GM18907 (cell line): ENCODE results near the gene NDUFC1.
A peak's percentile ranks its signal among the peaks of the same experiment; 100 is the strongest.
"Not testable (repeated sequence)": the region's sequence is repeated elsewhere in the genome, so short reads cannot be mapped to it uniquely, and the experiment has no call there.

Experiments used
- ATAC-seq: cut with Tn5 transposase; IDR thresholded peaks from one replicate; pipeline ENCODE4 v1.9.1; 2021; ENCODE audit warnings: mild to moderate bottlenecking, moderate library complexity; ENCODE audit not compliant: unreplicated experiment

Gene NDUFC1

GRCh38 chr4:139301821-139302611, at the start of gene NDUFC1:
TSS of gene NDUFC1 (minus strand) at chr4:139302477. CDS start at chr4:139295798, 6,679 bp downstream.
- ATAC-seq, result peak; percentile 51

GRCh38 chr4:139337612-139338011, 35.3 kb upstream of the NDUFC1 start:
- ATAC-seq, result no peak

GRCh38 chr4:139333046-139333445, 30.8 kb upstream of the NDUFC1 start:
- no peak for ATAC-seq

GRCh38 chr4:139331185-139331584, 28.9 kb upstream of the NDUFC1 start:
- no peak for ATAC-seq

GRCh38 chr4:139330283-139330682, 28.0 kb upstream of the NDUFC1 start:
- ATAC-seq, result no peak

- ATAC-seq, result no peak
These were observed 27.5 kb upstream of the NDUFC1 start for GRCh38 chr4:139329665-139330200.

- no peak for ATAC-seq
These were observed 22.3 kb upstream of the NDUFC1 start for GRCh38 chr4:139324620-139325019.

- not testable (repeated sequence) for ATAC-seq
These were observed 20.3 kb upstream of the NDUFC1 start for GRCh38 chr4:139322541-139322940.

- not testable (repeated sequence) for ATAC-seq
These were observed 19.8 kb upstream of the NDUFC1 start for GRCh38 chr4:139322070-139322469.

- ATAC-seq, result no peak
These were observed 17.3 kb upstream of the NDUFC1 start for GRCh38 chr4:139319571-139319970.

- ATAC-seq, result no peak
These were observed 15.4 kb upstream of the NDUFC1 start for GRCh38 chr4:139317635-139318034.

- ATAC-seq, result no peak
These were observed 14.5 kb upstream of the NDUFC1 start for GRCh38 chr4:139316733-139317132.

- peak; percentile 83 for ATAC-seq
These were observed 13.0 kb upstream of the NDUFC1 start for GRCh38 chr4:139315221-139315675.

- no peak for ATAC-seq
These were observed 11.9 kb upstream of the NDUFC1 start for GRCh38 chr4:139314047-139314800.

GRCh38 chr4:139313414-139313813, 11.1 kb upstream of the NDUFC1 start:
- not testable (repeated sequence) for ATAC-seq

- ATAC-seq, result no peak
These were observed 10.5 kb upstream of the NDUFC1 start for GRCh38 chr4:139312552-139313332.

- no peak for ATAC-seq
These were observed 9.6 kb upstream of the NDUFC1 start for GRCh38 chr4:139311909-139312308.

GRCh38 chr4:139304920-139305319, 2.6 kb upstream of the NDUFC1 start:
- ATAC-seq, result no peak

- ATAC-seq, result peak; percentile 89
These were observed 1.0 kb downstream of the NDUFC1 start, which contains the start of gene NAA15 for GRCh38 chr4:139301113-139301820. TSS of gene NAA15 (plus strand) at chr4:139301505. CDS start at chr4:139301778, 273 bp downstream.
